ENCODE results near the gene CXCL14. TPM values are rescaled to one million over a fixed set of nuclear protein-coding genes. Genes with fewer than 3 reads are reported as not detected.

Gene CXCL14
- total and polyA plus RNA-seq, 2 of the 4 experiments (the other 2 are of a cell fraction) = not detected

DNA sequence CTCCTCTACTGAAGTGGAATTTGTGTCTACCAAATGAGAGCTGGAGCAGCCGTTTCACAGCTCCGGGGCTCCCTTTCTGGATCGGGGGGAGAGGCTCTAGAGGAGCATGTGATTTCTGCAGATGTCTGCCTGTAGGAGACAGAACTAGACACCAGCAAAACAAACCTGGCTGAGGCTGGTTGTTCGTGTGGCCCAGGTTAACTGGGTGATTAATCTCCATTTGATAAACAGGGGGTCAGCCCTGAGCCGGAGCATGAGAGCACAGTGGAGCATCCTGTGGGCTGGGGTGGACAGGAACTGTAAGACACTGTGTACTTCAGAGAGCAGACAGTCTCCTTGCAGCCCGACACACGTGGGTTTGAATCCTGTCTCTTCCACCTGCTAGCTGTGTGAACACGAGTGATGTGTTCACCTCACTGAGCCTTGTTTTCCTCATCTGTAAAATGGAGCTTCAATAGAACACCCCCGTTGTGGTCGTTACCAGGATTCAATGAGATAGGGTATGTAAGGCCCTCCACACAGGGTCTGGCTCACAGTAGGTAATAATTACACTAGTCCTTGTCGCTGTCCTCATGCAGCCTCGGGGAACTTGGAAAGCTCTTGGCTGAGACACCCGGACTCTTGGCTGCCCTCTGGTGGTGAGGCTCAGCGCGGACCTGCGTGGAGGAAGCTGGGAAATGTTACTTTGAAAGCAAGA, 12.9 kb downstream of the CXCL14 start:
- no peak overlapping the region for H3K56ac ChIP-seq (ENCODE audit: extremely low read depth, insufficient read depth, low read length)
- no peak overlapping the region for H3K14ac ChIP-seq (replicated peaks; ENCODE audit: low read depth, low read length)
- WGBS, 2 experiments (ENCODE audit: extremely low coverage in 2 of 2, insufficient read length in 1 of 2) = 45% methylated on average over 2 of the region's 16 CpGs; no CpG with 5 or more reads in 1 of the 2 experiments
- TF ChIP-seq MAFK (IDR thresholded peaks at IDR 0.05; ENCODE audit: low read depth, low read length) (no peak), RAD21 (IDR thresholded peaks at IDR 0.05; ENCODE audit: low read length) (peak; percentile 44), NFE2L2 (IDR thresholded peaks at IDR 0.05; ENCODE audit: low read depth, low read length) (no peak), SMC3 (IDR thresholded peaks at IDR 0.05; ENCODE audit: low read depth, low read length) (peak; percentile 64)
- TF ChIP-seq, protein P1, sequence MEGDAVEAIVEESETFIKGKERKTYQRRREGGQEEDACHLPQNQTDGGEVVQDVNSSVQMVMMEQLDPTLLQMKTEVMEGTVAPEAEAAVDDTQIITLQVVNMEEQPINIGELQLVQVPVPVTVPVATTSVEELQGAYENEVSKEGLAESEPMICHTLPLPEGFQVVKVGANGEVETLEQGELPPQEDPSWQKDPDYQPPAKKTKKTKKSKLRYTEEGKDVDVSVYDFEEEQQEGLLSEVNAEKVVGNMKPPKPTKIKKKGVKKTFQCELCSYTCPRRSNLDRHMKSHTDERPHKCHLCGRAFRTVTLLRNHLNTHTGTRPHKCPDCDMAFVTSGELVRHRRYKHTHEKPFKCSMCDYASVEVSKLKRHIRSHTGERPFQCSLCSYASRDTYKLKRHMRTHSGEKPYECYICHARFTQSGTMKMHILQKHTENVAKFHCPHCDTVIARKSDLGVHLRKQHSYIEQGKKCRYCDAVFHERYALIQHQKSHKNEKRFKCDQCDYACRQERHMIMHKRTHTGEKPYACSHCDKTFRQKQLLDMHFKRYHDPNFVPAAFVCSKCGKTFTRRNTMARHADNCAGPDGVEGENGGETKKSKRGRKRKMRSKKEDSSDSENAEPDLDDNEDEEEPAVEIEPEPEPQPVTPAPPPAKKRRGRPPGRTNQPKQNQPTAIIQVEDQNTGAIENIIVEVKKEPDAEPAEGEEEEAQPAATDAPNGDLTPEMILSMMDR (conservative IDR thresholded peaks at IDR 0.05; ENCODE audit: low read depth, low read length) = peak; percentile 80
- H4K8ac ChIP-seq (ENCODE audit: low read depth in 2 of 2, low read length in 2 of 2) = no peak overlapping the region
- no peaks in the 10 kb centered on the region for H3K9me3 ChIP-seq (ENCODE audit: control insufficient read depth, insufficient read depth, low read length)
- H3K18ac ChIP-seq (ENCODE audit: low read depth, low read length) = no peak overlapping the region
- no peak overlapping the region for H4K5ac ChIP-seq (ENCODE audit: low read depth, low read length)
- no peak overlapping the region for H2BK20ac ChIP-seq (ENCODE audit: low read depth, low read length)
- no peak overlapping the region for H2AK5ac ChIP-seq (ENCODE audit: low read depth, low read length)
- ChIA-PET CTCF (interaction anchor here (0.7 to 5.4 kb wide), 18 partner anchors 11 to 269 kb away, joined by 3 to 56 read pairs (median 5); partner anchors contain the start of gene SLC25A48), POLR2A (ENCODE audit: unreplicated experiment) (interaction anchor here (0.6 kb wide), 1 partner anchor 14 kb away, joined by 3 read pairs; no protein-coding TSS in a partner anchor)
- H2AFZ ChIP-seq (replicated peaks; ENCODE audit: low read length, poor library complexity) = peak overlapping the region; percentile 24
- H2BK120ac ChIP-seq (ENCODE audit: low read depth, low read length) = no peak overlapping the region
- H3K4me2 ChIP-seq (ENCODE audit: low read depth, low read length) = no peak overlapping the region
- H3K27ac ChIP-seq (ENCODE audit: insufficient read depth, low read length) = no peak overlapping the region
- BruUV-seq (replicated peaks) = no TSS peak
- H3K23ac ChIP-seq (ENCODE audit: low read depth, low read length) = no peak overlapping the region
- H3K9me1 ChIP-seq (ENCODE audit: insufficient read depth, low read length) = no peaks in the 10 kb centered on the region
- no peaks in the 10 kb centered on the region for H4K20me1 ChIP-seq (ENCODE audit: insufficient read depth, low read length)
- H2BK15ac ChIP-seq (ENCODE audit: low read depth, low read length) = no peak overlapping the region
- DNase-seq (peak; percentile 52), ATAC-seq (ENCODE audit: low read depth) (peak; percentile 74)
- no peak overlapping the region for H3K4me3 ChIP-seq (ENCODE audit: insufficient read depth, low read depth, low read length)
- H3K4me1 ChIP-seq (ENCODE audit: control insufficient read depth, insufficient read depth, low read length) = no peaks in the 10 kb centered on the region
- H2BK5ac ChIP-seq (ENCODE audit: low read depth, low read length, poor library complexity, severe bottlenecking) = no peak overlapping the region
- no peaks in the 10 kb centered on the region for H3K79me1 ChIP-seq (ENCODE audit: low read depth in 1 of 2, low read length in 2 of 2)
- intact Hi-C loops (cut with micrococcal nuclease) = loop anchor here (10.0 kb wide), 1 partner anchor 649 kb away; no protein-coding TSS in a partner anchor
- H3K27me3 ChIP-seq (ENCODE audit: control insufficient read depth, insufficient read depth, low read length) = peaks cover 17% of the 10 kb centered on the region
- no peak overlapping the region for H4K91ac ChIP-seq (ENCODE audit: insufficient read depth, low read depth, low read length)
- no peaks in the 10 kb centered on the region for H3K36me3 ChIP-seq (ENCODE audit: control insufficient read depth, insufficient read depth, low read length)
- in situ Hi-C loops (cut with MboI; ENCODE audit: low sequenced_read_pairs) = loop anchor here (10.0 to 25.0 kb wide), 2 partner anchors 269 to 646 kb away; partner anchors contain the start of gene SLC25A48
- no peak overlapping the region for H2AK9ac ChIP-seq (replicated peaks; ENCODE audit: low read depth, low read length, poor library complexity)
- no peak overlapping the region for H3K9ac ChIP-seq (ENCODE audit: low read depth, low read length)
- dilution Hi-C loops (cut with HindIII; ENCODE audit: low sequenced_read_pairs, unreplicated experiment) = loop anchor here (25.0 kb wide), 1 partner anchor 104 kb away; the partner anchor contains the start of gene TIFAB
- no peak overlapping the region for H3K4ac ChIP-seq (ENCODE audit: low read depth, low read length)

Data from IMR-90 (cell line).